ENCODE measurements around the gene RNF144B.
"Not testable (repeated sequence)": the region's sequence is repeated elsewhere in the genome, so short reads cannot be mapped to it uniquely, and the experiment has no call there.

The RNF144B gene

DNA sequence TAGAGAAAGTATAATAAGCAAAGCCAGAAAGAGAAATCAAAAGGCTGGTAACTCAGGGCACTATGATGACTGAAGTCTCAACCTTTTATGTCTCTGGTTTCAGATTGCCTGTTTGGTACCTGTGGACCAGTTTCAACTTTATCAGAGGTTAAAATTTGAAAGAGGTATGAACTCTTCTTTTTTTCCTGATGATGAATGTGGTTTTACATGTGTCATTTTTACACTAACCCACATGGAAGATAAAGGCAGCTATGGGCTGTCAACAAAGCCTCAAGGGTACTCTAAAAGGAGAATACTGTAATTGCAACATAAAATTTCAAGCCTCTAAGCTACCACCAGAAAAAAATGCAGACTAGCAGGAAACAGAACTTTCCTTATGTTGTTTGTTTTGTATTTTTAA lies 52.4 kb downstream of the RNF144B start:
- no peak for DNase-seq (ENCODE audit: extremely low read depth in 1 of 2, low read depth in 1 of 2)

DNA sequence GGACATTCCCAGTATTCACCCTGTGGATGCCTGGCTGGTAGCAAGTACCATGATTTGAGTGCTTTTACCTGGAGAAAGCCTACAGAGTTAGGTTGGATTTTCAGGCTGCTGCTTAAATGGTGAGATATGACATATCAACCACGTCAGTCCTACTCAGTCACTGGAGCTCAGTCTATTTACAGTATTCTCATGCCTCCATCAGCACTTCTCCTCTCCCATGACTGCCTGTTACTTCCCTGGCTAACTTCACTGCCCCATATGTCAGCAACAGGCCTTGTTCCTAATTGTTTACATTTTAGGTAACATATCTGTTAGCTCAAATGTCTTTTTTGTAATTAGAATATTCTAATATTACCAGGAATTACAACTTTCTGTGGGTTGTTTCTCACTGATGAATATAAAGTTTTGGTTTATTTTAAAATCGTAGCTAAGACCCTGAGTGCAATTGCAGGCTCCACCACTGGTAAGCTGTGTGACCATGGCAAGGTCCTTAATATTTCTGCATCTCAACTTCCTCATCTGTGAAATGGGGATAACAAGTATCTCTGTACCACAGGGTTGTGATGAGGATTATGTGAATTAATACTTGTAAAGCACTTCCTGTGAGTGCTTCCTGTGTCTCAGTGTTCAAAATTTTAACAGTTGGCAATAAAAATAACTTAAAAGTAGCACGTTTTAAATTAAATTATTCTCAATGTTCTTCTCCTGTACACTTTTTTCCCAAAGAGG lies 54.3 kb downstream of the RNF144B start:
- DNase-seq (ENCODE audit: extremely low read depth in 1 of 2, low read depth in 1 of 2): no peak

DNA sequence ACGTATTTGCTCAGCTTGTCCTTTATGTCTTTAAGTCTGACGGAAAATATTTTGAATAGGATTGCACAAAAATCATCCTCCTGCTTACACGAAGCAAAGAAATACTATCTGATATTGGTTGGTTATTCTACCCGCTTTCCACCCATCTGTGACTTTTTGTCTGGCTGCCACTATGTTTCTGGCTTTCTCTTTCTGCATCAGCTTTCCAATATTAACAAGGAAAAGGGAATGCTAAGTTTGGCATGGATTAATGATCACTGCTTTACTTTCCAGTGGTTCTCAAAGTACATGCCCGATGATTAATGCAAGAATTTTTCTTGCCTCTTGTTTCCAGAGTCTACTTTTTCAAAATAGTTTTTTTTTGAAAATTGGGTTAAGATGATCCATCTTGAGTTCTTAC lies 57.0 kb downstream of the RNF144B start:
- no peak for DNase-seq (ENCODE audit: extremely low read depth in 1 of 2, low read depth in 1 of 2)

DNA sequence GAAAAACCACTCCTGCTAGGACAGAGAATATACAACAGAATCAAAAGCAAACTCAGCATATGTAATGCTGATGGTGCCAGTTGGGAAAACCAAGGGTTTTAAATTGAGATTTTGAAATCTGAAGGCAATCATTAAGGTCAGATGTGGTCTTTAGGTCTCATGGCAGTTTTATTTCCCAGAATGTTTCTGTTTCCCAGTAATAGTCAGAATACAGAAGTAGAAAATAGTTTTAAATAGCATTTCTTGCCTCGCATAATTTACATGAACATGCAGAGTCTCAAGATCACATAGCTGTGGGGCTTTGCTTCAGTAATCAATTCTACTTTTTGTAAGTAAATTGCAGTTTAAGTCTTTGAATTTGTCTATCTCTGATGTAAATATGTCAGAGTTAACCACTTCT lies 58.1 kb downstream of the RNF144B start:
- no peak for DNase-seq (ENCODE audit: extremely low read depth in 1 of 2, low read depth in 1 of 2)

DNA sequence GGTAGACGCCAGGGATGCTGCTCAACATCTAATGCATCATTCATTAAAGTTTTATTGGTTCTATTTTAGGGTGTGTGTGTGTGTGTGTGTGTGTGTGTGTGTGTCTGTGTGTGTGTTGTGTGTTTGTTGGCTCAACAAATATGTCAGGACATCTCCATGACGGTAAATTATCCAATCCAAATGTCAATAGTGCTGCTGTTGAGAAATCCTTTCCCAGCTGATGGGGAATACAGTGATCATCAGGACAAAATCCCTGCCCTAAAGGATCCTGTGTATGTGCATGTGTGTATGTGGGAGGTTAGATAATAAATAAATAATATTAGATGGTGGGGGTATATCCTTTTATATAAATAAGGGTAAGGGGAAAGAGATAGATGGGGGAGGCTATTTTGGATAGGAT lies 59.6 kb downstream of the RNF144B start:
- DNase-seq (ENCODE audit: extremely low read depth in 1 of 2, low read depth in 1 of 2): no peak

DNA sequence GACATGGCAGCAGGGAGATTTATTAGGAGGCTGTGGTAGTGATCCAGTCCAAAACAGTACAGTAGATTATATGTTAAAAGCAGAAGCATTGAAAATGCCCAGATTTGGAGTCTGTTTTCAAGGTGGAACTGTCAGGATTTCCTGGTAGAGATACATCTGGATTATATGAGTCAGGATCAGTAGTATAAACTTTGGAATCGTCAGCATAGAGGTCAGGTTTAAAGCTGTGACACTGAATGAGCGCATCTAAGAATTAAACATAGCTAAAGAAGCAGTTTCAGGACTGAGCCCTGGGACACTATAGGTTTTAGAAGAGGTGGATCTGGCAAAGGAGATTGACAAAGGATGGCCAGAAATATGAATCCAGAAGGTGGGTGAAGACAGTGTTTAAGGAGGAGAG lies 60.4 kb downstream of the RNF144B start:
- DNase-seq (ENCODE audit: extremely low read depth in 1 of 2, low read depth in 1 of 2): no peak

DNA sequence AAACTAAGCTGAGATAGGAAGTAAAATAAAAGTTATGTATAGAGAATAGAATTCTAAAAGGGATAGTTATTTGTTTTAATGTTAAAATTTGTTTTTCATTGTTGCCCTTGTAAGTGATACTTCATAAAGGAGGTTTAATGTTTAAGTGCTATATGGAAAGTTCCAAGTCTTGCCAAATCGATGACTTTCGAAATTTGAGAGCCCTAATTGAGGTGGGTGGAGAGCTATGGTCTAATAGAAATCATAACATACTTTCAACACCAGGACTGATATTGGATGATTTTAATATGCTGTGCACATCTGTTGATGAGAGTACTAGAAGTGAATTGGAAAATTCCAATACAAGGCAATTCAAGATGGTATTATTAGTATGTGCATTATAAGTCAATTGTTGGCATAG lies 64.6 kb downstream of the RNF144B start:
- no peak for DNase-seq (ENCODE audit: extremely low read depth in 1 of 2, low read depth in 1 of 2)

DNA sequence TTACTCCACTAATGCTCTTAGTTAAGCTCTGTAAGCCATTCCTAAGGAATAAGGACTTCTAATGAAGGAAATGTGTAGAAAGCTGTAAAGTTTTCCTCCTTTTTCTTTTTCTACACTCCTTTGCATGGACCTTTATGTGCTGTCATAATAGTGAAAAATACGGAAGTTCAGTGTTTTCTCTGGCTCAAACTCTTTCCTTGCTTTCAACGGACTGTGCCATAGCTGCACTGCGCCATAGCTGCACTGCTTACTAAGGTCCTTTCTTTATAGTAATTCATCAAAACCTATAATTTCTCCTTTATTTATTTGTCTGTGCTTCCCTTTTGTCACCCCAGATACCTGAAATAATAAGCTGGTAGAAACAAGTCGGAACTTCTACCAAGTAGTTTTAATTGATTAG lies 67.3 kb downstream of the RNF144B start:
- DNase-seq (ENCODE audit: extremely low read depth in 1 of 2, low read depth in 1 of 2): no peak

DNA sequence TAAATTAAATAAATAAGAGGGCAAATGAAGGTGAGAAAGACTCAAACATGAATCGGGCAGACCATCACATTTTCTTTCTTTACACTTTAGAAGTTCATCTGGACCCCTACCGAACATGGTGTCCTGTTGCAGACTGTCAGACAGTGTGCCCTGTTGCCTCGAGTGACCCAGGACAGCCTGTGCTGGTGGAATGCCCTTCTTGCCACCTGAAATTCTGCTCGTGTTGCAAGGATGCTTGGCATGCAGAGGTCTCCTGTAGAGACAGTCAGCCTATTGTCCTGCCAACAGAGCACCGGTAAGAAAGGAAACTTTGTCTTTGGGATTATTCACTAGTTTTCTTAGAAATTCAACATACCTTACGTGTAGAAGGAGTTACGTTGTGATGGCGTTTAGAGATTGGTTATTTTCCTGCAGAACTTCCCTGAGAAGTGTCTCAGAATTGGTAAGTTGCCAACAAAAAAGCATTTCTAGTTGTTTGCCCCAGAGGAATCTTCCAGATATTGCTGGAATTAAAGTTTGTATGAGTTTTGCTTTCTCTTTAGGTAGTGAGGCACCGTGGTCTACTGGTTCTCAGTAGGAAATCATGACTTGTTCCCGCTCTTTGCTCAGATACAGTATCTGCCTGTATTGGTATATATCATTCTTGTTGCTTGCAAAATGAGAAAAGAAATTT lies 70.1 kb downstream of the RNF144B start:
- no peak for DNase-seq (ENCODE audit: extremely low read depth in 1 of 2, low read depth in 1 of 2)

DNA sequence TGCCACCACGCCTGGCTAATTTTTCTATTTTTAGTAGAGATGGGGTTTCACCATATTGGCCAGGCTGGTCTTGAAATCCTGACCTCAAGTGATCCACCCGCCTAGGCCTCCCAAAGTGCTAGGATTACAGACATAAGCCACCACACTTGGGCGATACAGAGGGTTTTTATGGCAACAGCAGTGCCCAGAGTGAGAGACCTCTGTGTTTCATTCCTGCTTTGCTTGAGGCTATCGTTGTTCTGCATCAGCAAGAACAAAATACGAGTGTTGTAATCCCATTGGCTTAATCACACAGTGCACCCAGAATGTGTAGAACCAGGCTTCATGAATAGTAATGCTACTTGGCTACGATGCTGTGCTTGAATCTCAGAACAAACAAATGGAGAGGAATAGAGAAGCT lies 70.9 kb downstream of the RNF144B start:
- DNase-seq (ENCODE audit: extremely low read depth in 1 of 2, low read depth in 1 of 2): not testable (repeated sequence)

DNA sequence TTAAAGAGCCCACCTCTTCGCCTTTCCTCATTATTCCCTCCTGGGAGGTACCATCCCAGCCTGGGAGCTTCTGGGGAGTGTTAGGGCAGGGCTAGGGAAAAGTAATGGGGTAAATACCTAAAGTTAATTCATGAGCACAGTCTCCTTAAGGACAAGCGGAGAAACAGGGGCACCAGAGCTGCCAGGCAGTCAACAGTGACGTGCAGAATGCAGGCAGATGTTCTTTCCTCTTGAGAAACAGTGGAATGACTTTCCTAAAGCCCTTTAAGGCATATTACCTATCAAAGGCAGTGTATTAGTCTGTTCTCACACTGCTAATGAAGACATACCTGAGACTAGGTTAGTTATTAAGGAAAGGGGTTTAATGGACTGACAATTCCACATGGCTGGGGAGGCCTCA lies 76.3 kb downstream of the RNF144B start:
- DNase-seq (ENCODE audit: extremely low read depth in 1 of 2, low read depth in 1 of 2): no peak

DNA sequence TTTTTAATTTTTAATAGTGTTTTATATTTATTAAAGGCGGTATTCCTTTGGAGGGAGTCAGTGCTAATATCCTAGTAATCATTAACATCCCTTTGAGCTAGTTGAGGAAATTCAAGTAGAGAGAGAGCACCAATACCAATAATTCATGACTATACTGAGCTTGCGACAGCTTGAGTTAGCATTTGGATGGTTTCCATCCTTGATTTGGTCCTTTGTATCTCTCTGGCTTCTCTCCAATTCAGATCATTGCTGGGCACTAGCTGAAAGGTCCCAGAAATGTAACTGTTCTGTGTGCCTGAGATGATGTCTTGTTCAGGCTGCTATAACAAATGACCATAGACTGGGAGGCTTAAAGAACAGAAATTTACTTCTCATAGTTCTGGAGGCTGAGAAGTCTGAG lies 77.0 kb downstream of the RNF144B start:
- no peak for DNase-seq (ENCODE audit: extremely low read depth in 1 of 2, low read depth in 1 of 2)

DNA sequence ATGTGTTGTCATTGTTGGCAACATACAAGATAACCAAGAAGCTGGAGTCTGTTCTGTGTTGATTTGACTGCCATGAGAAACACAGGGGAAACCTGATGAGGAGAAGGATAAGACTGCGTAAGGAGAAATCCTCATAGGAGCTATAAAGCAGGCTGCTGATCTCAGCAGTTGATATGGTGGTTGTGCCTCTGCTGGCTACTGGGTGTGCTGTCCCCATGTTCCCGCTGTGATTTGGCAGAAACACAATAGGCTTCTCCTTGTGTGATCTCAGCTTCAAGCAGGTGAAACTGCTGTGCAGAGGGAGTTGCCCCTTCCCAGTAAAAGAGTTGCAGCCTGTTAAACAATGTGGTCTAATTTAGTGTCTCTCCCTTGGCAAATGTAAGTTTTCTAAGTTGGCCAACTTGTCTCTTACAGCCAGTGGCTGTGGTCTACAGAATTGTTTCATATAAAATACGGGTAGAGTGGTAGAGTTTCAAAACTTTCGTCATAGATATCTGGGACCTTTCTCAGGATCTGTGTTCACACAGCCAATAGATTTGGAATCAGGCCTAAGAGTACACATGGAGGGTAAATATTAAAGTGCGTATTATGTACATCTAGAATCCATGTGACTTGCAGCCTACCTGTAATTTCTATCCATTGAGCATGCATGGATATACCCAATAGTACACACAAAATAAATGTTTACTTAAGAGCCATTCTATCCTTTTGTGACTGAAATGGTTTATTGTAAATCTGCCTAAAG lies 78.4 kb downstream of the RNF144B start:
- DNase-seq (ENCODE audit: extremely low read depth in 1 of 2, low read depth in 1 of 2): no peak

DNA sequence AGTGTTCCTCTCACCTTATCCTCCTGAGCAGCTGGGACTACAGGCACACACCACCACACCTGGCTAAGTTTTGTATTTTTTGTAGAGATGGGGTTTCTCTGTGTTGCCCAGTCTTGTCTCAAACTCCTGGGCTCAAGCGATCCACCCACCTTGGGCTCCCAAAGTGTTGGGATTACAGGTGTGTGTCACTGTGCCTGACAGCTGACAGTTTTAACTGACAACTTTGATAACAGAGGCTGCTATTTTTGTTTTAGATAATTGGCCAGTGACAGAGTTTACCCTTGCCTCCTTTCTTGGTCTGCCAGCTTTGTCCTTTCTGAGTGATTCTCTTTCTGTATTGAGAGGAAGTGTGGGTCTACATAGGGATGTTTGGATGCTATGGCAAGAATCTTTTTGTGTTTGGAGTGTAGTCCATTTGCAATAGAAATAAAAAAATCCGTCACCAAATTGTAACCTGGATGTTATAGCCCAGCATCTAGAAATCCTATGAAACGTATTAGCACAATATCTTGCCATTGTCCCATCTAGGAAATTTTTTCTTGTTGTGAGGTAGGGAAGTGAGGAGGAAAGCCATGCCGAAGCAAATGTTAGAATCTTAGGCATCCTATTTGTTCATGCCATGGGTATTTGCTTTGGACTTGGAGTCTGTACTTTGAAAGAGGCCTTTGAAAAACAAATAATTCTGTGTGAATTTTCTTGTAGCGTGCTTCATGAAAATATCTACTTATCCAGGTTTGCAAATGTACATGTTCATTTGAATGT lies 80.8 kb downstream of the RNF144B start:
- no peak for DNase-seq (ENCODE audit: extremely low read depth in 1 of 2, low read depth in 1 of 2)

DNA sequence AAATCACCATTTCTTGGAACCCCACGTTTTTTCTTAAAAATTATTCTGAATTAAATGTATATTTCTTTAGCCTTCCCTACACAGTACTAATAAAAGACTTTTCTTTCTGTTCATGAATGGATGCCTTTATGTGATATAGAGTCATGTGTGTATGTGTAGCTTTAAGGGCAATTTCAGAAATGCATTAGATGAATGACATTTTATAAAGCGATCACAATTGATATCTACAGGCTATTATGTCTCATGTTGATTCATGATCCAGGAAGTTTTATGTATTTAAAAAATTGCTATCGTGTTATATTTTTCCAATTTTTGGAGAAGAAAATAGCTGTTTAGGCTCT lies 81.3 kb downstream of the RNF144B start:
- no peak for DNase-seq (ENCODE audit: extremely low read depth in 1 of 2, low read depth in 1 of 2)

DNA sequence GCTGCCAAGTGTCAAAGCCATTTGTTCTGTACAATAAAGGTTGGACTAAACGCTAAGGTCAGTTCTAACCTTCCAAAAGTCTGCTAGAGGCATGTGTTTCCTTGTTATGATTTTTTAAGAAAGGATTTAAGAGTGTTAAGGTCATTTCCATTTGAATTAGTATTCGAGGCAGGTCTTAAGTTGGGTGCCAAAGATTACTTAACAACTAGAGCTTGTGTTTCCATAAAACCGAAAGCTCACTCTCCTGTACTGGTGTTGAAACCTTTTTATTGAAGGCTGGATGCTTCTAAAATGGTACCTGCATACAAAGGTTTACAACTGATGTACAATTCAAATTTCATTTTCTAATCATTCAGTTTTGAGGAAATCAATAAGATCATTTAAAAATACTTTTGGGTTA lies 82.4 kb downstream of the RNF144B start:
- no peak for DNase-seq (ENCODE audit: extremely low read depth in 1 of 2, low read depth in 1 of 2)

DNA sequence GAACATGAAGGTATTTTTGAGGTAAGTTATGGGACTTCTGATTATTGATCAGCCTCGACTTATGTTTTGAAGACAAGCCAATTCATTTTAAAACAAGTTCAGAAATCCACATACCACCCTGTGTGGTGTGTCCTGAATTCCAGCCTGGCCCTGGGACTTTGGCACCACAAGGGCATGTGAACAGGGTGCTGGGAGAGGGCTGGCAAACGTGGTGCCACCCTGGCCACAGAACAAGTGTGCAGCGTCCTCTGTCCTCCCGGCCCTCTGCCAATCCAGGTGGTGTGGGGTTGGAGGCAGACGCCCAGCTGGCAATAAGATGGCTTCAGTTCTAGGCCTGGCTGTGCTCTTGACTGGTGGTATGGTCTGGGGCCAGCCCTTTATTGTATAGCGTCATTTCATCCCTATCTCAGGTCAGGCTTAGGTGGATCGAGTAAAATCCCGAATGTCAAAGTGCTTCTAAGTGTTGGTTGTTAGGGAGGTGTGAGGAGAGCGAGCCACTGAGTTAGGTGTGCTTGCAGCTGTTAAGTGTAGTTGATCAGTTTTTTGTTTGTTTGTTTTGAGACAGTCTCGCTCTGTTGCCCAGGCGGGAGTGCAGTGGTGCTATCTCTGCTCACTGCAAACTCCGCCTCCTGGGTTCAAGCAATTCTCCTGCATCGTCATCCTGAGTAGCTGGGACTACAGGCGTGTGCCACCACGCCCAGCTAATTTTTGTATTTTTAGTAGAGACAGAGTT lies 84.2 kb downstream of the RNF144B start:
- no peak for DNase-seq (ENCODE audit: extremely low read depth in 1 of 2, low read depth in 1 of 2)

DNA sequence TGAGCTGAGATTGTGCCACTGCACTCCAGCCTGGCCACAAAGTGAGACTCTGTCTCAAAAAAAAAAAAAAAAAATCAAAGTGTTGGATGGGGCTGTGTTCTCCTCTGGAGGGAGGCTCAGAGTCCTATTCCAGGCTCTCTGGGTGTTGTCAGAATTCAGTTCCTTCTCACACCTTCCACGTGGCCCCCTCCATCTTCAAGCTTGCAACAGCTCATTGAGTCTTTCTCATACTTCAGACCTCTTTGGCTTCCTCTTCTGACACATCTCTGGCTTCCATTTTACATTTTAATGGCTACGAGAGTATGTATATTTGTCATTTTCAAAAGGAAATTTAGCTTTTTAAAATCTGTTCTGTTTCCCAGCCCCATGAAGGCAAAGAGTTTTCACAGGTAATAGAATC lies 85.8 kb downstream of the RNF144B start:
- DNase-seq (ENCODE audit: extremely low read depth in 1 of 2, low read depth in 1 of 2): no peak

DNA sequence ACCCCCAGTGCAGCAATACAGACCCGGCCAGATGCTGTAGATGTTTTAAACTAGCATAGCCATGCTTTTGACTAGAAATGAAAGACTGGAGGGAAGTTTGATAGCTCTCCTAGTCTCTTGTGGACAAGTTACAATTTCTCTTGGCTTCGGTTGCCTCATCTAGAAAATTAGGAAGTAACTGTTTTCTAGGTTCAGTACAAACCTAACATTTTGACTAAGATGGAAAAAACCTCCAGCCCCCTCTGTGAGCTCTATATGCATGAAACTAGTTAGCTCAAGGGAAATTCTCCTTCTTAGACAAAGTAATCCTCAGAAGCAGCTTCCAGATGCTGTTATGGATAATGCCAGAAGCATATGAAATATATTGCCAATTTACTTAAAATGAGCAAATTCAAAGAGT lies 86.6 kb downstream of the RNF144B start:
- no peak for DNase-seq (ENCODE audit: extremely low read depth in 1 of 2, low read depth in 1 of 2)

DNA sequence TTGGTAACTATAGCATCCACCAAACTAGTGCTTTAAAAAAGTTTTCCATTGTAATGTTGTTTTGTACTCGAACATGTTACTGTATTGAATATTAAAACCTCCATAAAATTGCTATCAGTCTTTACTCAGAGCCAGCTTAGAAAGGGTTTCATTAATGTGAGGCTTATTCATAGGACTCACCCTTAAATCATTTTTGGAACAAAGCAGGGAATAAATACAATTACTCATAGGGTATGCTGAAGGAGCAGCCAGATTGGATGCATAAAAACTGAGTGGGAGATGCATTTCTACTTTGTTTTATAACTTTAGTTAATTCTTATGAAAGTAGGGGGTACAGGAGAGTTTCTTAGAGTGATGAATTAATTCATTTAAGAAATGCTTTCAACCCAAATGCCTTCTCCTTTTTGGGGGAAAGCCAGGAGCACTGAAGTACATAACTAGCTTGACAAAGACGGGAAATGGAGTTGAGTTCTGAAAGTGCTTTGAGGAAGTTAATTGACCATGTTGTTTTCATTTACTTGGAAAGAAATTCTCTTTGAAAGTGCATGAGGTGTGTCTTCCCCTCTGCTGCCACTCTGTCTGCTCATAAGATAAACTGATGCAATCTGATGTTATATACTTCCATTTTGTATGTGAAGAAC lies 90.3 kb downstream of the RNF144B start:
- no peak for DNase-seq (ENCODE audit: extremely low read depth in 1 of 2, low read depth in 1 of 2)

All from activated CD8-positive, alpha-beta memory T cell treated with anti-CD3 and anti-CD28 coated beads for 1 hour (primary cell).